Measurements from ENCODE around the gene CACNA1G.

Gene CACNA1G

GRCh38 chr17:50624321-50624934 is 63.9 kb downstream of the CACNA1G start:
- DNase-seq (ENCODE audit: low read depth in 1 of 2, low spot score in 1 of 2), result no peak
- TF ChIP-seq JUND (IDR thresholded peaks at IDR 0.05; ENCODE audit: low read depth), result no peak
- in situ Hi-C loops (cut with HindIII; ENCODE audit: low pct_unique_long_range_greater_than_20kb, low sequenced_read_pairs), result no loop called here

- in situ Hi-C loops (cut with HindIII; ENCODE audit: low pct_unique_long_range_greater_than_20kb, low sequenced_read_pairs), result no loop called here
- no peak for DNase-seq (ENCODE audit: low read depth in 1 of 2, low spot score in 1 of 2)
These were observed 64.7 kb downstream of the CACNA1G start for GRCh38 chr17:50625032-50625871.

GRCh38 chr17:50626037-50626574 is 65.6 kb downstream of the CACNA1G start:
- DNase-seq (ENCODE audit: low read depth in 1 of 2, low spot score in 1 of 2), result peak; percentile 71 to 85
- no peak for TF ChIP-seq JUND (IDR thresholded peaks at IDR 0.05; ENCODE audit: low read depth)
- in situ Hi-C loops (cut with HindIII; ENCODE audit: low pct_unique_long_range_greater_than_20kb, low sequenced_read_pairs), result no loop called here

More at GRCh38 chr17:50625032-50625871, 64.7 kb downstream of the CACNA1G start:
- no peak for TF ChIP-seq JUND (IDR thresholded peaks at IDR 0.05; ENCODE audit: low read depth)

GRCh38 chr17:50627036-50627781 is 66.7 kb downstream of the CACNA1G start:
- TF ChIP-seq JUND (IDR thresholded peaks at IDR 0.05; ENCODE audit: low read depth), result no peak
- in situ Hi-C loops (cut with HindIII; ENCODE audit: low pct_unique_long_range_greater_than_20kb, low sequenced_read_pairs), result no loop called here
- no peak for DNase-seq (ENCODE audit: low read depth in 1 of 2, low spot score in 1 of 2)

DNA sequence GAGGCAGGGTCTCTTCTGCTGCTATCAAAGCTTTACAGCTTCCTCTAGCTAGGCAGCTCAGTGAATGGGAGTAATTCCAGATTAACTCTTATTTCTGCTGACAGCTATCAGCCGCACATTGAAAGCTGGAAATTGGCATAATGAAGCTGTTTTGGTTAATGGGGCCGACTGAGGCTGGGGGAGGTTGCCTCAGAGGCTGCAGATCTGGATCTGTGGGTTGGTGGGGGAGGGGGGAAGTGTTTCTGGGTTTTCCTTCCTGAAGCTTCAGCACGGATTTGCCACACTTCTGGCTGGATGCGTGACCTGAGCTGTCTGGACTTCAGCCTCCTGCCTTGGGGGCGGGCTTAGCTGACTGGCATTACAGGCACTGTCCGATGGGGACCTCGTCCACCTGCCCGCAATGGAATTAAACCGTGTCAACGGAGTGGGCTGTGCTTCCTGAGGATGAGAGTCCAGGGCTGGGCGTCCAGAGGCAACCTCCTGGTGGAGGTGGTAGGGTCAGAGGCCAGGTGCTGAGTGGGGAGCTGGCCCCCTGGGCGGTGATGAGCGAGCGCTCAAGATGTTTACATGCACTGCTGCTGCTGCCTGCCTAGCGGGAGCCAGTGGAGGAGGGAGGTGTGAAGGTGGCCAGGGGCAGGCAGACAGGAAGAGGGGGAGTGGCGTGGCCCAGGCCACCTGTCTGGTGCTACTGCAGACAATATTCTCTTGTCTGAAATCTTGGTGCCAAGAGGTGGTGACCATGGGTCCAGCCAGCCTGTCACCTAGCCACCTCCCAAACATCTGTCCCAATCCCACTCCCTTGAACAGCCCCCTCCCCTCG is 67.5 kb downstream of the CACNA1G start:
- TF ChIP-seq JUND (IDR thresholded peaks at IDR 0.05; ENCODE audit: low read depth), result no peak
- in situ Hi-C loops (cut with HindIII; ENCODE audit: low pct_unique_long_range_greater_than_20kb, low sequenced_read_pairs), result no loop called here
- peak; percentile 60 to 69 for DNase-seq (ENCODE audit: low read depth in 1 of 2, low spot score in 1 of 2)

GRCh38 chr17:50629902-50630301 is 69.4 kb downstream of the CACNA1G start:
- in situ Hi-C loops (cut with HindIII; ENCODE audit: low pct_unique_long_range_greater_than_20kb, low sequenced_read_pairs), result no loop called here
- no peak for DNase-seq (ENCODE audit: low read depth in 1 of 2, low spot score in 1 of 2)
- no peak for TF ChIP-seq JUND (IDR thresholded peaks at IDR 0.05; ENCODE audit: low read depth)

- DNase-seq (ENCODE audit: low read depth in 1 of 2, low spot score in 1 of 2), result peak; percentile 81 to 95
- TF ChIP-seq JUND (IDR thresholded peaks at IDR 0.05; ENCODE audit: low read depth), result no peak
- in situ Hi-C loops (cut with HindIII; ENCODE audit: low pct_unique_long_range_greater_than_20kb, low sequenced_read_pairs), result no loop called here
These were observed 70.1 kb downstream of the CACNA1G start for GRCh38 chr17:50630524-50631194.

GRCh38 chr17:50631195-50631907 is 70.8 kb downstream of the CACNA1G start:
- TF ChIP-seq JUND (IDR thresholded peaks at IDR 0.05; ENCODE audit: low read depth), result no peak
- in situ Hi-C loops (cut with HindIII; ENCODE audit: low pct_unique_long_range_greater_than_20kb, low sequenced_read_pairs), result no loop called here
- DNase-seq (ENCODE audit: low read depth in 1 of 2, low spot score in 1 of 2), result no peak

GRCh38 chr17:50631908-50632571 is 71.5 kb downstream of the CACNA1G start:
- in situ Hi-C loops (cut with HindIII; ENCODE audit: low pct_unique_long_range_greater_than_20kb, low sequenced_read_pairs), result no loop called here
- DNase-seq (ENCODE audit: low read depth in 1 of 2, low spot score in 1 of 2), result peak in 1 of 2 experiments; percentile 54
- TF ChIP-seq JUND (IDR thresholded peaks at IDR 0.05; ENCODE audit: low read depth), result no peak

GRCh38 chr17:50632637-50633036 is 72.1 kb downstream of the CACNA1G start:
- DNase-seq (ENCODE audit: low read depth in 1 of 2, low spot score in 1 of 2), result no peak
- TF ChIP-seq JUND (IDR thresholded peaks at IDR 0.05; ENCODE audit: low read depth), result no peak

More at GRCh38 chr17:50632637-50633036, 72.1 kb downstream of the CACNA1G start:
- in situ Hi-C loops (cut with HindIII; ENCODE audit: low pct_unique_long_range_greater_than_20kb, low sequenced_read_pairs), result no loop called here
